ENCODE measurements around the gene CNNM2. TPM values are rescaled to one million over a fixed set of nuclear protein-coding genes. Genes with fewer than 3 reads are reported as not detected.
A peak's percentile ranks its signal among the peaks of the same experiment; 100 is the strongest.

Gene CNNM2
- total RNA-seq, 3 donors from 2014 or later (not counting 1 experiment from before 2014, with no cell fraction given): 8.6 to 18.0 (median 16.7) TPM

DNA sequence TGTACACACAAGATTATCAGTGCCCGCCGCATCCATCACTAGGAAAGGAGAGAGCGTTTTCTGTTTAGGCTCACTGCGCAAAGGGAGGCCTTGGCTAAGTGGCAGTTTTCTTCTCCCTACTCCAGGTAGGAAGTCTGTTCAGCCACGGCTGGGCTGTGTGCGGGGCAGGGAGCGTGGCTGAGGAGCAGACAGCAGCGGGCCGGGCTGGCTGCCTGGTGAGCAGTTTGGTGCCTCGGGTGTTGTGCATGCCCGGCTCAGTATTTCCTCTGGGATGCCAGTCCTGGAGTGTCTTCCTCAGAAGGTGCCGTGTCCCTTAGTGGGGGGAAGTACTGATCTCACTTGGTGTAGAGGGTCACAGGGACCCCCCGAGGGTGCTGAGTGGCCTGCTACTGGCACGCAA lies 160.6 kb downstream of the CNNM2 start:
- Histone ChIP-seq H3K4me3 (ENCODE audit: low read length) (no peak overlapping the region), H3K9me3 (ENCODE audit: control insufficient read depth, insufficient read depth, low read length) (no peaks in the 10 kb centered on the region), H3K27me3 (ENCODE audit: control insufficient read depth, insufficient read depth, low read length) (no peaks in the 10 kb centered on the region), H3K36me3 (ENCODE audit: control insufficient read depth, insufficient read depth, low read length) (peaks cover 11% of the 10 kb centered on the region), H3K4me1 (ENCODE audit: control insufficient read depth, insufficient read depth, low read length) (no peaks in the 10 kb centered on the region), H3K27ac (ENCODE audit: low read length) (no peak overlapping the region)
- no peaks in the 10 kb centered on the region for H3K4me1 Mint-ChIP-seq
- TF ChIP-seq, protein P1, sequence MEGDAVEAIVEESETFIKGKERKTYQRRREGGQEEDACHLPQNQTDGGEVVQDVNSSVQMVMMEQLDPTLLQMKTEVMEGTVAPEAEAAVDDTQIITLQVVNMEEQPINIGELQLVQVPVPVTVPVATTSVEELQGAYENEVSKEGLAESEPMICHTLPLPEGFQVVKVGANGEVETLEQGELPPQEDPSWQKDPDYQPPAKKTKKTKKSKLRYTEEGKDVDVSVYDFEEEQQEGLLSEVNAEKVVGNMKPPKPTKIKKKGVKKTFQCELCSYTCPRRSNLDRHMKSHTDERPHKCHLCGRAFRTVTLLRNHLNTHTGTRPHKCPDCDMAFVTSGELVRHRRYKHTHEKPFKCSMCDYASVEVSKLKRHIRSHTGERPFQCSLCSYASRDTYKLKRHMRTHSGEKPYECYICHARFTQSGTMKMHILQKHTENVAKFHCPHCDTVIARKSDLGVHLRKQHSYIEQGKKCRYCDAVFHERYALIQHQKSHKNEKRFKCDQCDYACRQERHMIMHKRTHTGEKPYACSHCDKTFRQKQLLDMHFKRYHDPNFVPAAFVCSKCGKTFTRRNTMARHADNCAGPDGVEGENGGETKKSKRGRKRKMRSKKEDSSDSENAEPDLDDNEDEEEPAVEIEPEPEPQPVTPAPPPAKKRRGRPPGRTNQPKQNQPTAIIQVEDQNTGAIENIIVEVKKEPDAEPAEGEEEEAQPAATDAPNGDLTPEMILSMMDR (IDR thresholded peaks at IDR 0.05): no peak
- ATAC-seq: no peak
- H3K27me3 Mint-ChIP-seq (ENCODE audit: low read depth in 2 of 2): no peaks in the 10 kb centered on the region
- H3K27ac Mint-ChIP-seq: no peak overlapping the region
- H3K4me3 Mint-ChIP-seq: no peak overlapping the region
- no peak for DNase-seq
- H3K36me3 Mint-ChIP-seq: peaks cover 7% of the 10 kb centered on the region
- H3K9me3 Mint-ChIP-seq: no peaks in the 10 kb centered on the region
- intact Hi-C loops (cut with micrococcal nuclease): no loop called here
- 93% methylated on average over 14 of the region's 14 CpGs for WGBS (ENCODE audit: insufficient coverage)

DNA sequence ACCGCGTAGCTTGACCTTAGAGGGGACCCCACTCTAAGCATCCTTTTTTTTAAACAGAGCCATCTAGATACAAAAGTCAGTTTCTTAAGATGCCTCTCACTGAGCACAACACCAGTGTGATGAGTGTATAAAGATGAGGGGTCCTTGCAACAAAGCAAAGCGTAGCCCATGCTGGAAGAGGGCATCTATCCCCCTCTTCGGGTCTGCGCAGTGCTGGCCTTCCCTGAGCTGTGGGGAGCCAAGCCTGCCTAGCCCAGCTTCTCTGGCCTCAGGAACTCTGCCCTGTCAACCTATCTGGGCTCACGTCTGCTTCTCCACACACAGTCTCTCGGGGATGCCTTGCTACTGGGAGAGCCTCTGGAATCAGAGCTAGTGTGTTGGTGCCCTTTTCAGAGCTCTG lies 161.0 kb downstream of the CNNM2 start:
- TF ChIP-seq, protein P1 (IDR thresholded peaks at IDR 0.05): no peak
- WGBS (ENCODE audit: insufficient coverage): 98% methylated on average over 7 of the region's 7 CpGs
- Histone ChIP-seq H3K27ac (ENCODE audit: low read length) (no peak overlapping the region), H3K4me3 (ENCODE audit: low read length) (no peak overlapping the region), H3K36me3 (ENCODE audit: control insufficient read depth, insufficient read depth, low read length) (peaks cover 15% of the 10 kb centered on the region), H3K9me3 (ENCODE audit: control insufficient read depth, insufficient read depth, low read length) (no peaks in the 10 kb centered on the region), H3K4me1 (ENCODE audit: control insufficient read depth, insufficient read depth, low read length) (no peaks in the 10 kb centered on the region), H3K27me3 (ENCODE audit: control insufficient read depth, insufficient read depth, low read length) (no peaks in the 10 kb centered on the region)
- ATAC-seq (no peak), DNase-seq (no peak)
- Mint-ChIP-seq H3K4me1 (no peaks in the 10 kb centered on the region), H3K4me3 (no peak overlapping the region), H3K36me3 (peaks cover 7% of the 10 kb centered on the region), H3K27ac (no peak overlapping the region), H3K27me3 (ENCODE audit: low read depth in 2 of 2) (no peaks in the 10 kb centered on the region), H3K9me3 (no peaks in the 10 kb centered on the region)
- intact Hi-C loops (cut with micrococcal nuclease): no loop called here

DNA sequence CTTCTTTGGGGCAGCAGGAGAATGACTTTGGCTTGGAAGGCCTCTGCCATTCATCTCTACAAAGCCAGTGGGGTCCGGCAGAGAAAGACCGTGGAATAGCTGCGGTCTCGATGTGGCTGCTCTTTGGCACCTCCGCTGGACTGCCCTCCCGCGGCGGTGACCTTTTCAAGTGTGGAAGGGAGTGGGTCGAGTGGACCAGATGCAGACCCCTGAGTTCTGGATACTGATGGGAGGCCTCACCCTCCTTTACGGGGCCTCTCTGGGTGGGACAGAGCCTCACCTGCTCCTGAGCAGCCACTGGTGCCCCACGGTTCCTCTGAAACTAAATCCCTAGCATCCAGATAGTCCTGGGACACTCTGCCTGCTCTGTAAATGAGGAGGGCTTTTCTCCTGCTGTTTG lies 161.9 kb downstream of the CNNM2 start:
- ATAC-seq (no peak), DNase-seq (no peak)
- Histone ChIP-seq H3K4me3 (ENCODE audit: low read length) (no peak overlapping the region), H3K9me3 (ENCODE audit: control insufficient read depth, insufficient read depth, low read length) (no peaks in the 10 kb centered on the region), H3K4me1 (ENCODE audit: control insufficient read depth, insufficient read depth, low read length) (no peaks in the 10 kb centered on the region), H3K27me3 (ENCODE audit: control insufficient read depth, insufficient read depth, low read length) (no peaks in the 10 kb centered on the region), H3K27ac (ENCODE audit: low read length) (no peak overlapping the region), H3K36me3 (ENCODE audit: control insufficient read depth, insufficient read depth, low read length) (peaks cover 17% of the 10 kb centered on the region)
- Mint-ChIP-seq H3K27me3 (ENCODE audit: low read depth in 2 of 2) (no peaks in the 10 kb centered on the region), H3K9me3 (no peaks in the 10 kb centered on the region), H3K4me1 (no peaks in the 10 kb centered on the region), H3K27ac (no peak overlapping the region), H3K36me3 (peaks cover 7% of the 10 kb centered on the region), H3K4me3 (no peak overlapping the region)
- TF ChIP-seq, protein P1 (IDR thresholded peaks at IDR 0.05): no peak
- intact Hi-C loops (cut with micrococcal nuclease): no loop called here
- WGBS (ENCODE audit: insufficient coverage): 98% methylated on average over 11 of the region's 11 CpGs

DNA sequence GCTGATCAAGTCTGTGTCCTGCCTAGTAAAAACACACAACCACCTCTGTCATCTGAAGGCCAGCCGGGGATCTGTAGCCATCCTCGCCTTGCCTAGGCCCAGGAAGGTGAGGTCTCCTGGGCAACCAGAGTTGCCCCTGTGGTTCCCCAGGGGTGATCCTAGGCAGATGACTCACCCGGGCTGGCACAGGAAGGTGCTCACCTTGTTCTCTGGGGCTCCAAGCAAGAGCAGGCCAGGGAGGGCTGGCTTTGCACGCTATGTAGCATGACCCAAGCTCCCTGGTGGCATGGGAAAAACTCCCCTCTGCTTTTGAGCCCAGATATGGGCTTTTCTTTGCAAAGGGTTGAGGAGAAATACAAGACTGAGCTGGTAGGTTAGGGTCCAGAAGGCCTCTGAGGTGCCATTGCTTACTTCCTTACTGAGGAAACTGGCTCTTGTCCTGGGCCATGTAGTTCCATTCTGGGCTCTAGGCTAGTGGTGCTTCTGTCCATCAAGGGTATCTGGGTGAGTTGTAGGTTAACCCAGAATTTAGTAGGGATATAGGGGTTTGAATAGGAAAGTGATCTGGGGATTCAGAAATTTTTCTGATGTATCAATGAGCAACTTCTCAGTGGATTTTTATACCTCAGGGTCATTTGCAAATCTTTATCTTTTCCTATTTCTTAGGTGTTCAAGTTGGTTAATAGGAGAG lies 162.9 kb downstream of the CNNM2 start:
- peak overlapping the region in 1 of 2 donors; percentile 36 for H3K27ac Mint-ChIP-seq
- H3K4me3 ChIP-seq (ENCODE audit: low read length): no peak overlapping the region
- H3K4me1 Mint-ChIP-seq: no peaks in the 10 kb centered on the region
- no peaks in the 10 kb centered on the region for H3K27me3 Mint-ChIP-seq (ENCODE audit: low read depth in 2 of 2)
- peaks cover 7% of the 10 kb centered on the region for H3K36me3 Mint-ChIP-seq
- no peak overlapping the region for H3K4me3 Mint-ChIP-seq
- ATAC-seq (no peak), DNase-seq (no peak)
- intact Hi-C loops (cut with micrococcal nuclease): no loop called here
- no peaks in the 10 kb centered on the region for H3K9me3 Mint-ChIP-seq
- H3K27me3 ChIP-seq (ENCODE audit: control insufficient read depth, insufficient read depth, low read length): no peaks in the 10 kb centered on the region
- no peak overlapping the region for H3K27ac ChIP-seq (ENCODE audit: low read length)
- peaks cover 28% of the 10 kb centered on the region for H3K36me3 ChIP-seq (ENCODE audit: control insufficient read depth, insufficient read depth, low read length)
- H3K4me1 ChIP-seq (ENCODE audit: control insufficient read depth, insufficient read depth, low read length): no peaks in the 10 kb centered on the region
- no peaks in the 10 kb centered on the region for H3K9me3 ChIP-seq (ENCODE audit: control insufficient read depth, insufficient read depth, low read length)
- TF ChIP-seq, protein P1 (IDR thresholded peaks at IDR 0.05): no peak
- WGBS (ENCODE audit: insufficient coverage): 85% methylated on average over 4 of the region's 4 CpGs
